NCI-H510A treated with DMSO at 0.1 percent for 48 hours (cell line): ENCODE measurements around the gene GPC6.

ENCODE experiments used
- DNase-seq: peaks from one replicate; lab custom pipeline; 2025; lab: John Stamatoyannopoulos, UW

GPC6 gene

DNA sequence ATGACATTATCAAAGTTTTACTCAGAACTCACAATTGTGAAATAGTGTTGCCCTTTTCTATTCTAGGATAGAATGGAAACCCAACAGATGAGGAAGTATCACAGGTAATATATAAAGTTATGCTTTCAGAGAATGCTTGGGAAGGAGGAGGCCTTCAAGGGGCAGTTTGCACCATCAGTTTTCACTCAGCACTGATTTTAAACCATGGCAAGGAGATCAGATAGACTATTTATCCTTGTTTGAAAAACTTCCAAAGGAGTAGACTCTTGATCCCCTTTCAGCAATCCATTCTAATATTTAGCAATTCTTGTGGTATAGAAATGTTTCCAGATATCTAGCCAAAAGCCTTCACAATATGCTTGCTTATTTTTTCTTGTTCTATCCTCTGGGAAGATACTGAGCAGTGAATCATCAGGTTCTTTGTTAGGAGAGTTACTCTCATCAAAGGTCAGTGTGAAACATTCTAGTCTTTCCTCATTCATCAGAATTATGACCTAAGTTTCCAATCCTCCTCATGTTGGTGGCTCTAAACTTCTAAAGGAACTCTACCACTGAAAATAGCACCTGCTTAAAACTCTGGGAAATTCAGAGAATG, 3.8 kb downstream of the GPC6 start:
- DNase-seq, result no peak

- no peak for DNase-seq
Measured at GRCh38 chr13:93231867-93232266, 5.3 kb downstream of the GPC6 start.

- no peak for DNase-seq
Measured at GRCh38 chr13:93233997-93234416, 7.4 kb downstream of the GPC6 start.

GRCh38 chr13:93234459-93234858, 7.9 kb downstream of the GPC6 start:
- no peak for DNase-seq

GRCh38 chr13:93235258-93236015, 8.8 kb downstream of the GPC6 start:
- DNase-seq, result no peak

DNA sequence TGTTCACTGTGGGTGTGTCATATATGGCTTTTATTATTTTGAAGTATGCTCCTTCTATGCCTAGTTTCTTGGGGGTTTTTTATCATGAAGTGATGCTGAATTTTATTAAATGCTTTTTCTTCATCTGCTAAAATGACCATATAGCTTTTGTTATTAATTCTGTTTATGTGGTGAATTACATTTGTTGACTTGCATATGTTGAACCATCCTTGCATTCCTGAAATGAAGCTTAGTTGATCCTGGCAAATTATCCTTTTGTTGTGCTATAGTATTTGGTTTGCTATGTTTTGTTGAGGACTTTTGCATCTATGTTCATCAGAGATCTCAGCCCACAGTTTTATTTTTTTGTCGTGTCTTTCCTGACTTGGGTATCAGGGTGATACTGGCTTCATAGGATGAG, 12.1 kb downstream of the GPC6 start:
- DNase-seq, result no peak

DNA sequence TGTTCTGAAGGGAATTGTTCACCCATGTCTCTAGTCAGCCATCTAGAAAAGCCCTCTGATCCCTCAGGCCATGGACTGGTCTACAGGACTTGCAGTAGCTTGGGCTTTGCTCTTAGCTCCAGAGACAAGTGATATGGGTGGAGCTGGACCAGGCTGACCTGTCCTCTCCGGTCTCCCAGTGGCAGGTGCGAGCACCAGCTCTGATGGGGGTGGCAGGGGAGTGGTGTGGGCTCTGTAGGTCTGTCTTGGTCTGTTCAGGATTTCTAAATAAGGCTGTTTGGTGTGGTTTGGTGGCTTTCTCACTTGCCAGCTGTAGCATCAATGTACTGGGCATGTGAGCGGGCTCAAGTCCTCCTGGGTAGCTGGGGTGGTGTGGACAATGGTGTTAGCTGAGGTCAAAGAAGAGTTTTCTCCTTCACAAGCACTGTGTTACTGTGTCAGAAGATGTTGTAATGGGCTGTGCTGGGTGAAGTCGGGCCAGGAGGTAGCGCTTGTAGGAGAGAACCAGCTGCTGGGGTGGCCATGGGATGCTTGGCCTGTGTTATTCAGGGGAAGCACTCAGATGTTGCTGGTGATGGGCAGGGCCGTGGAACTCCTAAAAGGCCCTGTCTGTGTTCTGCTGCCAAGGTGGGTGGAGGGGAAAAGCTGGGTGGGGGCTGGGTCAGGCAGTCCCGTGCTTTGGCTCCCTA, 16.9 kb downstream of the GPC6 start:
- no peak for DNase-seq

DNA sequence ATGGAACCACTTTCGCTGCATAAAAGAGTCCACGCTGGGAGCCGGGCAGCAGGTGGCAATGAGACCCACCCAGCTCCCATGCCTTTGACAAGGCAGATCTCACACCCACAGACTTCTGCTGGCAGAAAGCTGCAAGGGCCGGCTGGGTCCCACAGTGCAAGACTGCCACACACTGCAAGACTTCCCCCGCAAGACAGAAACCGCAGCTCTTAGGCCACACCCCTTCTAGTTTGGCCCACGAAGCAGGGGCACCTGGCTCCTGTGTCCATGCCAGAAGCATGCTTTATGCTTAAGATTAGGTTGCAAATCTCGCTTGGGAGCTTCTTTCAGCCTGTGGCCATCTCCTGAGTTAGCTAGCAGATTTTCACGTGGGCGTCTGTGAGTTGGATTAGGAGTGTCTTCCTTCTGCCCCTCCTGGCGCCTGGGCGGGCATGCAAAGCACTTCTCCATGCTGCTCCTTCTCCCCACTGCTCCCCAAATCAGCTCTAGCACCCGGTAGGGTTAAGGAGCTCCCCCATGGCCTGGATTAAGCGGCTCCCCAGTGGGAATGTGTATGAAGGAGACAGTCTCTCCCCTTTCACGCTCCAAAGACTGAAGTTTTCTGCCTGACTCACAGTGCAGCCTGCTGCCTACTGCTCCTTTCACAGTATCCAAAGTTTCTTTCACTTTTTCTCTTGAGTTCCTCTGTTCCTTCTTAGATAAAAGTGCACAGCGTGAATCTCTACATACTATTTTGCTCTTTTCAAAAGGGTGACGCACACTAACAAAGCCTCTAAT, 17.7 kb downstream of the GPC6 start:
- DNase-seq, result no peak

DNA sequence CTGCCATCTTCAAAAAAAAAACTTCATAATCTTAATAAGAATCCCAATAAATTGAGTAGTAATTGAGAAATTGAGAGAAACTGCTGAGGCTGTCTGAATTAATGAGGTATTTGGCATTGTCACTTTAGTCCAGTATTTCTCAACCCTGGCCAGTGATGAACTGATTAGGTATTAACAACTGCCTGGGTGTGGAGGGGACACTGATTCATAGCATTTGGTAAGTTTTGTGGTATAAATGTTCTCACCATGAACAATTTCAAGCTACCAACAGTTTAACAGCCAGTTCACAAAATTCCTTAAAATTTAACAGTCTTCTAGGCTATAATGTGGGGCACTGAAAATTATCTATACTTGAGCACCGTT, 18.3 kb downstream of the GPC6 start:
- DNase-seq, result no peak

DNA sequence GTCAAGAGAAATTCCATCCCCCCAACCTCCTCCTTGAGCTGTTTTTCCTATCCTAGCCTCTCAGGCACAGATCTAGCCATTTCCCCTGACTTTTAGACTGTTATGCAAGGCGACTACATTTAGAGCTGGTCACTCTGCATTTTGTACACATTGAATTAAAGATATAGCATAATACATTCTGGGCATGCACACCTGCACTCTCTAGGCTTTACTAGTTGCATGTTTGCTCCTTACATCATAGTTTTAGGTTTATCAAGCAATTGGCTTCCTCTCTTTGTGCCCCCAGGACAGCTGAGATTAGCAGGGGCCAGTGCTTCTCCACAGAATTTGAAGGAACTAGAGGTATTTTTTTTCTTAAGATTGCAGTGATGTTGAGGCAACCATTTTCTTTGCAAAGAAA, 19.5 kb downstream of the GPC6 start:
- no peak for DNase-seq

GRCh38 chr13:93248627-93249047, 22.0 kb downstream of the GPC6 start:
- DNase-seq, result peak; percentile 80

DNA sequence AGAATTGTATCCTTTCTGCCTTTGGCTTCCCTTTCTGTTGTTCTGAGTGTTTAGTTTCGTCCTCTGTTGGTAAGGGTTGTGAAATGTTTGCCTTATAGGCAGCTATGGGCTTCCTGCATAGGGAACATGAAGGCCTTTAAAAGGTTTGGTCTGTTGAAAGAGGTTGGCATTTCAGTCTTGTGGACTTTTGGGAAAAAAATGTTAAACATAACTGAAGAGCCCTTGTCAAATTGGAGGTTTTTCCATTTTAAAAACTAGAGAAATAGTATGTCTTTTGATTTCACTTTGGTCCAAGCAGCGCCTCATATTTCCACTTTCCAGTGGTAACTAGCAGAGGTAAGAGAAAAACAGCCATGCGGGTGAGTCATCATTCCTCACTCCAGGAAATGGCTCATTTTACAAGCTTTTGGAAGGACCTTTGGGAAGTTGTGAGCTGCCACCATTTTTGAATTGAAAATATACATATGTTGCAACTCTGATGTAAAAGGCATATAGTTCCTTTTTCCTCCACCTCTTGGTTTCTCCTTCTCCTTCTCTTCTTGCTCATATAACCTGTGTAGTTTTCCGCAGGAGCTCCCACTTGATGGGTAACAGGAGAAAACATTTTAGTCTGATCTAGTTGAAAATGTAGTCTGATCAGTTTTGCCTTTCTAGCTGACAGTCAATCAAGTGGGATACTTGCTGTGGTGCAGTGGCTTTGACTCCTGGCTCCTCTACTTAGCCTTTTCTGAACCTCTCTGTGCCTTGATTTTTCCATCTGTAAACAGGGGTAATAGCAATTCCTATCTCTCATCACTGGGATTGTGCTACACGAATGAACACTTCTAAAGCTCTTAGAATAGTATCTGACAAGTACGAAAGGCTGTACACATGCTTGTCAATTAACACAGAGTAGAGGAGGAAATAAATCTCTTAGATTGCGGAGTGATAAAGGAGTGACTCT, 23.0 kb downstream of the GPC6 start:
- DNase-seq, result peak; percentile 76

- no peak for DNase-seq
Measured at GRCh38 chr13:93254775-93255174, 28.2 kb downstream of the GPC6 start.

DNA sequence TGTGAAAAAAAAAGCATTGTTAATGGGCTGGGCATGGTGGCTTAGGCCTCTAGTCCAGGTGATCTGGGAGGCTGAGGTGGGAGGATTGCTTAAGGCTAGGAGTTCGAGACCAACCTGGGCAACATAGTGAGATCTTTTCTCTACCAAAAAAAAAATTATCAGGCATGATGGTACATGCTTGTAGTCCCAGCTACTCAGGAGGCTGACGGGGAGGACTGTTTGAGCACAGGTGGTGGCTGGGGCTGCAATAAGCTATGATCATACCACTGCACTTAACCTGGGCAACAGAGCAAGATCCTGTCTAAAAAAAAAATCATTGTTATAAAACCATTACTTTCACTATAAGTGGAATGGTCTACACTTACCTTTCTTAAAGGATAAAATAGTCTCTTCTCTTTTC, 30.4 kb downstream of the GPC6 start:
- no peak for DNase-seq

- DNase-seq, result no peak
Measured at GRCh38 chr13:93259527-93260080, 33.0 kb downstream of the GPC6 start.

- DNase-seq, result no peak
Measured at GRCh38 chr13:93260591-93260990, 34.0 kb downstream of the GPC6 start.

- no peak for DNase-seq
Measured at GRCh38 chr13:93262729-93263345, 36.2 kb downstream of the GPC6 start.

- no peak for DNase-seq
Measured at GRCh38 chr13:93264876-93265275, 38.3 kb downstream of the GPC6 start.

- DNase-seq, result peak; percentile 12
Measured at GRCh38 chr13:93265800-93266199, 39.2 kb downstream of the GPC6 start.

GRCh38 chr13:93266681-93267080, 40.1 kb downstream of the GPC6 start:
- no peak for DNase-seq
